Trophoblast cell (in vitro differentiated cells and primary cell): ENCODE results near the gene FIP1L1.

Experiments used
- DNase-seq, 2 donors: peaks; one replicate each; pipeline ENCODE4 v3.0.0-alpha.2; 2016
- H2AFZ ChIP-seq: 2 replicates; pipeline ENCODE4 v1.6.1; 2013; ENCODE audit warnings: low read length, moderate library complexity, mild to moderate bottlenecking; ENCODE audit not compliant: insufficient read depth, poor library complexity
- H2AK5ac ChIP-seq: 2 replicates; pipeline ENCODE4 v1.6.1; 2013; ENCODE audit warnings: mild to moderate bottlenecking, low read length
- H2BK120ac ChIP-seq: 2 replicates; pipeline ENCODE4 v1.6.1; 2013; ENCODE audit warnings: low read length, mild to moderate bottlenecking, moderate library complexity; ENCODE audit not compliant: insufficient read depth, poor library complexity
- H2BK12ac ChIP-seq: 2 replicates; pipeline ENCODE4 v1.6.1; 2013; ENCODE audit warnings: mild to moderate bottlenecking, low read length, moderate library complexity
- H2BK5ac ChIP-seq: 2 replicates; pipeline ENCODE4 v1.6.1; 2013; ENCODE audit warnings: low read length, low read depth, moderate library complexity, mild to moderate bottlenecking; ENCODE audit not compliant: poor library complexity
- H3K14ac ChIP-seq: 2 replicates; pipeline ENCODE4 v1.6.1; 2013; ENCODE audit warnings: mild to moderate bottlenecking, low read length
- H3K18ac ChIP-seq: 2 replicates; pipeline ENCODE4 v1.6.1; 2013; ENCODE audit warnings: mild to moderate bottlenecking, low read length
- H3K23ac ChIP-seq: 2 replicates; pipeline ENCODE4 v1.6.1; 2013; ENCODE audit warnings: low read length
- H3K27ac ChIP-seq: 2 replicates; pipeline ENCODE4 v1.5.1; 2013; ENCODE audit warnings: low read depth, mild to moderate bottlenecking, inconsistent platforms, low read length, moderate library complexity
- H3K27me3 ChIP-seq: 2 replicates; pipeline ENCODE4 v1.6.1; 2013; ENCODE audit warnings: inconsistent platforms, mild to moderate bottlenecking, low read length, moderate library complexity; ENCODE audit not compliant: insufficient read depth
- H3K36me3 ChIP-seq, 2 experiments: 1 replicate in 1 of 2; 2 replicates in 1 of 2; pipeline ENCODE4 v1.6.1; 2013; ENCODE audit warnings: low read length in 2 of 2, mild to moderate bottlenecking in 2 of 2, moderate library complexity in 1 of 2; ENCODE audit not compliant: insufficient read depth in 2 of 2, control insufficient read depth in 1 of 2
- H3K4ac ChIP-seq: 2 replicates; pipeline ENCODE4 v1.6.1; 2013; ENCODE audit warnings: low read depth, mild to moderate bottlenecking, low read length, moderate library complexity
- H3K4me1 ChIP-seq, 2 experiments: 1 replicate in 1 of 2; 2 replicates in 1 of 2; pipeline ENCODE4 v1.6.1; 2013; ENCODE audit warnings: low read length in 2 of 2, mild to moderate bottlenecking in 2 of 2, moderate library complexity in 1 of 2; ENCODE audit not compliant: insufficient read depth in 2 of 2, control insufficient read depth in 1 of 2
- H3K4me2 ChIP-seq: 2 replicates; pipeline ENCODE4 v1.6.1; 2013; ENCODE audit warnings: inconsistent platforms, mild to moderate bottlenecking, low read length, moderate library complexity
- H3K4me3 ChIP-seq: 2 replicates; pipeline ENCODE4 v1.5.1; 2013; ENCODE audit warnings: mild to moderate bottlenecking, low read depth, low read length, inconsistent platforms
- H3K79me1 ChIP-seq: one replicate; pipeline ENCODE4 v1.6.1; 2013; ENCODE audit warnings: low read length
- H3K79me2 ChIP-seq: 2 replicates; pipeline ENCODE4 v1.6.1; 2013; ENCODE audit warnings: low read length, mild to moderate bottlenecking; ENCODE audit not compliant: control insufficient read depth, insufficient read depth, poor library complexity
- H3K9ac ChIP-seq: 2 replicates; pipeline ENCODE4 v1.6.1; 2013; ENCODE audit warnings: mild to moderate bottlenecking, low read length
- H3K9me3 ChIP-seq: 2 replicates; pipeline ENCODE4 v1.6.1; 2013; ENCODE audit warnings: low read depth, mild to moderate bottlenecking, control low read depth, inconsistent platforms, low read length; ENCODE audit not compliant: insufficient read depth
- H4K12ac ChIP-seq: 2 replicates; pipeline ENCODE4 v1.6.1; 2013; ENCODE audit warnings: low read depth, mild to moderate bottlenecking, low read length, moderate library complexity
- H4K8ac ChIP-seq: 2 replicates; pipeline ENCODE4 v1.6.1; 2013; ENCODE audit warnings: low read depth, mild to moderate bottlenecking, low read length, moderate library complexity
- H4K91ac ChIP-seq: one replicate; pipeline ENCODE4 v1.6.1; 2013; ENCODE audit warnings: low read depth, mild to moderate bottlenecking, low read length, moderate library complexity
- WGBS: extraction: QIAGEN DNeasy Blood & Tissue Kit; methylation state at CpG from one replicate; pipeline ENCODE4 v1.1.7; 2013; ENCODE audit warnings: missing lambda C conversion rate; ENCODE audit not compliant: insufficient read length, insufficient coverage; ENCODE audit errors: extremely low coverage; 5-methylcytosine and 5-hydroxymethylcytosine counted together

Gene FIP1L1

DNA sequence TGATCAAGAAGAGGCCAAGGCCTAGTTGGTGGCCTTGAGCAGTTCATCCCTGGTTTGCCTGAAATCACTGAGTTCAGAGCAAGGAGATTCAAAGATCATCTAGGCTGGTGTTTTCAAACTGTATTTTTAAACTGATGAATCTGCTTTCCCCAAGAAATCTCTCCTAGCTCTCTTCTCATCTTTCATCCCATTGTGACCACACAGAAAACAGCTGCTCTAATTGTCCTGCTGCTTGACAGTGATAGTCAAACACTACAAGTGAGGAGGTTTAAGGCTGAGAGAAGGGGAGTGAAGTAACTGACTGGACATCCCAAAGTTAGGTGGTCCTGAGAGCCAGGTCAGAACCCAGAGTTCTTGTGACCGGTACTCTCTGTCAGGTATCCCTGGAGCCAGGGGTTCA is 122.3 kb downstream of the FIP1L1 start:
- H4K12ac ChIP-seq = no peak overlapping the region
- H3K27me3 ChIP-seq = no peaks in the 10 kb centered on the region
- H3K4me1 ChIP-seq = peaks cover 2% of the 10 kb centered on the region in 2 experiments
- H3K4me2 ChIP-seq = no peak overlapping the region
- H3K27ac ChIP-seq = no peak overlapping the region
- no CpG with 5 or more reads among the region's 1 CpG for WGBS
- DNase-seq = no peak
- H3K4me3 ChIP-seq = no peak overlapping the region
- no peak overlapping the region for H3K4ac ChIP-seq
- H3K36me3 ChIP-seq = peaks cover 0 to 3% of the 10 kb centered on the region in 2 experiments
- no peak overlapping the region for H2AFZ ChIP-seq
- H2BK5ac ChIP-seq = no peak overlapping the region
- H3K18ac ChIP-seq = no peak overlapping the region
- H3K23ac ChIP-seq = no peak overlapping the region
- H3K9me3 ChIP-seq = no peaks in the 10 kb centered on the region
- no peak overlapping the region for H2AK5ac ChIP-seq
- H3K79me1 ChIP-seq = no peaks in the 10 kb centered on the region
- no peak overlapping the region for H4K91ac ChIP-seq
- H2BK120ac ChIP-seq = no peak overlapping the region
- no peak overlapping the region for H4K8ac ChIP-seq
- H3K9ac ChIP-seq = no peak overlapping the region
- no peaks in the 10 kb centered on the region for H3K79me2 ChIP-seq
- H3K14ac ChIP-seq = no peak overlapping the region
- no peak overlapping the region for H2BK12ac ChIP-seq

DNA sequence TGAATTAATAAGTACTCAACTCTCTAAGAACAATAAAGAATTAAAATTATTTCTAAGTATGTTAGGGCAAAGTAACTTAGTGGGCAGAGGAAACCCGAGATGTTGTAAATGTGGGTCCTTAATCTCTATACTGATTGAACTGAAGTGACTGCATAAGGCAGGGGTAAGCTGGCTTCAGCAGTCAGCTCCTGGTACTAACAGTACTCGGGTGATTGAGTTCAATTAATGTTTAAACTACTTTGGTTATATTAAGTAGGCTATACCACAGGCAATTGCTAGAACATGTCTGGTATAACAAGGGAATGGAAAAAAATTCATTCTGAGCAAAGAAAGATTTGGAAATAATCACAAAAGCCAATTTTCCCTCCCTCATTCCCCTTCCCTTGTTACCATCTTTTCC is 123.1 kb downstream of the FIP1L1 start:
- no peaks in the 10 kb centered on the region for H3K79me2 ChIP-seq
- WGBS = no CpG with 5 or more reads among the region's 2 CpGs
- no peak overlapping the region for H3K4me2 ChIP-seq
- H3K27ac ChIP-seq = no peak overlapping the region
- H3K79me1 ChIP-seq = no peaks in the 10 kb centered on the region
- no peak overlapping the region for H2BK5ac ChIP-seq
- H3K9ac ChIP-seq = no peak overlapping the region
- H3K18ac ChIP-seq = no peak overlapping the region
- H3K36me3 ChIP-seq = peaks cover 0 to 3% of the 10 kb centered on the region in 2 experiments
- no peak overlapping the region for H3K23ac ChIP-seq
- H3K4me3 ChIP-seq = no peak overlapping the region
- H2BK120ac ChIP-seq = no peak overlapping the region
- H2AK5ac ChIP-seq = no peak overlapping the region
- no peak overlapping the region for H3K4ac ChIP-seq
- H3K27me3 ChIP-seq = no peaks in the 10 kb centered on the region
- peaks cover 2% of the 10 kb centered on the region in 2 experiments for H3K4me1 ChIP-seq
- H2BK12ac ChIP-seq = no peak overlapping the region
- DNase-seq = no peak
- no peak overlapping the region for H3K14ac ChIP-seq
- no peaks in the 10 kb centered on the region for H3K9me3 ChIP-seq
- no peak overlapping the region for H4K12ac ChIP-seq
- H2AFZ ChIP-seq = no peak overlapping the region
- H4K8ac ChIP-seq = no peak overlapping the region
- H4K91ac ChIP-seq = no peak overlapping the region

GRCh38 chr4:53501561-53501960 is 124.1 kb downstream of the FIP1L1 start:
- H3K9ac ChIP-seq = no peak overlapping the region
- no peak overlapping the region for H4K8ac ChIP-seq
- no peaks in the 10 kb centered on the region for H3K9me3 ChIP-seq
- no peak overlapping the region for H4K12ac ChIP-seq
- H3K4me1 ChIP-seq = peaks cover 2% of the 10 kb centered on the region in 2 experiments
- no peak overlapping the region for H2BK120ac ChIP-seq
- H3K4me2 ChIP-seq = no peak overlapping the region
- H3K27ac ChIP-seq = no peak overlapping the region
- no peaks in the 10 kb centered on the region for H3K79me1 ChIP-seq
- no peak overlapping the region for H3K14ac ChIP-seq
- no peaks in the 10 kb centered on the region for H3K27me3 ChIP-seq
- no peaks in the 10 kb centered on the region for H3K79me2 ChIP-seq
- no peaks in the 10 kb centered on the region for H3K36me3 ChIP-seq
- H2AK5ac ChIP-seq = no peak overlapping the region
- peak; percentile 77 to 94 for DNase-seq
- H2AFZ ChIP-seq = no peak overlapping the region
- no peak overlapping the region for H3K18ac ChIP-seq
- H4K91ac ChIP-seq = no peak overlapping the region
- no peak overlapping the region for H2BK5ac ChIP-seq
- H3K23ac ChIP-seq = no peak overlapping the region
- no peak overlapping the region for H2BK12ac ChIP-seq
- no peak overlapping the region for H3K4me3 ChIP-seq
- no peak overlapping the region for H3K4ac ChIP-seq
- WGBS = no CpG with 5 or more reads among the region's 4 CpGs

- H4K12ac ChIP-seq = no peak overlapping the region
- H3K27ac ChIP-seq = no peak overlapping the region
- no peak overlapping the region for H3K23ac ChIP-seq
- no peaks in the 10 kb centered on the region for H3K79me1 ChIP-seq
- no peak overlapping the region for H4K91ac ChIP-seq
- H3K4me2 ChIP-seq = no peak overlapping the region
- no peak overlapping the region for H2AK5ac ChIP-seq
- peaks cover 2% of the 10 kb centered on the region in 2 experiments for H3K4me1 ChIP-seq
- H3K18ac ChIP-seq = no peak overlapping the region
- H3K4me3 ChIP-seq = no peak overlapping the region
- H4K8ac ChIP-seq = no peak overlapping the region
- H3K36me3 ChIP-seq = no peaks in the 10 kb centered on the region
- no peak overlapping the region for H2AFZ ChIP-seq
- H3K79me2 ChIP-seq = no peaks in the 10 kb centered on the region
- H3K4ac ChIP-seq = no peak overlapping the region
- no peak overlapping the region for H2BK120ac ChIP-seq
- no peak overlapping the region for H3K14ac ChIP-seq
- H2BK5ac ChIP-seq = no peak overlapping the region
- H3K9me3 ChIP-seq = no peaks in the 10 kb centered on the region
- WGBS = no CpG with 5 or more reads among the region's 1 CpG
- H3K9ac ChIP-seq = no peak overlapping the region
- H2BK12ac ChIP-seq = no peak overlapping the region
- no peak for DNase-seq
- H3K27me3 ChIP-seq = no peaks in the 10 kb centered on the region
Measured at GRCh38 chr4:53502094-53502493, 124.7 kb downstream of the FIP1L1 start.
